GM23338 (cell line): Measurements from ENCODE around the gene MAGI3. TPM values are rescaled to one million over a fixed set of nuclear protein-coding genes. Genes with fewer than 3 reads are reported as not detected.

Source experiments
- ATAC-seq: fragments of 200-7000 bp; cut with Tn5 transposase; 3 replicates; pipeline ENCODE4 v1.9.1; 2020
- DNase-seq: peaks from one replicate; pipeline ENCODE4 v3.0.0-alpha.2; 2015; ENCODE audit warnings: low spot score
- H2AFZ ChIP-seq: fragments of 200-600 bp; sonication (generic); 2 replicates; pipeline ENCODE4 v1.8.0; 2016; ENCODE audit warnings: antibody characterized with exemption, mild to moderate bottlenecking, moderate library complexity
- H3F3A ChIP-seq: fragments of 200-600 bp; sonication (generic); replicated peaks from 2 replicates; pipeline ENCODE4 v1.8.0; 2017; ENCODE audit warnings: antibody characterized with exemption, mixed run types, low read depth
- H3K27ac ChIP-seq: fragments of 200-600 bp; sonication (generic); 2 replicates; pipeline ENCODE4 v1.6.1; 2016; ENCODE audit warnings: low read depth
- H3K27me3 ChIP-seq: fragments of 200-600 bp; sonication (generic); 2 replicates; pipeline ENCODE4 v1.8.0; 2016; ENCODE audit warnings: mild to moderate bottlenecking, mixed run types, moderate library complexity; ENCODE audit not compliant: insufficient read depth
- H3K36me3 ChIP-seq: fragments of 200-600 bp; sonication (generic); 2 replicates; pipeline ENCODE4 v1.8.0; 2016; ENCODE audit warnings: mild to moderate bottlenecking; ENCODE audit not compliant: insufficient read depth
- H3K4me1 ChIP-seq: fragments of 200-600 bp; sonication (generic); 2 replicates; pipeline ENCODE4 v1.8.0; 2016; ENCODE audit warnings: mild to moderate bottlenecking, moderate library complexity; ENCODE audit not compliant: insufficient read depth
- H3K4me2 ChIP-seq: fragments of 200-600 bp; sonication (generic); 2 replicates; pipeline ENCODE4 v1.7.1; 2017; ENCODE audit warnings: mixed run types
- H3K4me3 ChIP-seq: fragments of 200-600 bp; sonication (generic); 2 replicates; pipeline ENCODE4 v1.6.1; 2016; ENCODE audit warnings: mixed run types
- H3K79me2 ChIP-seq: fragments of 200-600 bp; sonication (generic); replicated peaks from 2 replicates; pipeline ENCODE4 v1.8.0; 2017; ENCODE audit warnings: mild to moderate bottlenecking; ENCODE audit not compliant: insufficient read depth
- H3K9me2 ChIP-seq: fragments of 200-600 bp; sonication (generic); 2 replicates; pipeline ENCODE4 v1.8.0; 2017; ENCODE audit not compliant: insufficient read depth
- H4K20me1 ChIP-seq: fragments of 200-600 bp; sonication (generic); replicated peaks from 2 replicates; pipeline ENCODE4 v1.8.0; 2017; ENCODE audit warnings: mild to moderate bottlenecking; ENCODE audit not compliant: insufficient read depth
- H3K27ac Mint-ChIP-seq: 2 replicates; pipeline ENCODE4 v1.8.0; 2020; ENCODE audit warnings: inconsistent platforms, mild to moderate bottlenecking, moderate library complexity, mixed read lengths
- H3K27me3 Mint-ChIP-seq: 3 replicates; pipeline ENCODE4 v1.8.0; 2022; ENCODE audit warnings: low read depth, mild to moderate bottlenecking, moderate library complexity, mixed read lengths, inconsistent platforms; ENCODE audit not compliant: insufficient read depth, poor library complexity
- H3K36me3 Mint-ChIP-seq: 3 replicates; pipeline ENCODE4 v1.8.0; 2021; ENCODE audit warnings: low read depth, mild to moderate bottlenecking, inconsistent platforms, moderate library complexity, mixed read lengths
- H3K4me1 Mint-ChIP-seq: 3 replicates; pipeline ENCODE4 v1.8.0; 2020; ENCODE audit warnings: mild to moderate bottlenecking, inconsistent platforms, mixed read lengths
- H3K4me3 Mint-ChIP-seq: 3 replicates; pipeline ENCODE4 v1.8.0; 2021; ENCODE audit warnings: moderate library complexity, mild to moderate bottlenecking, inconsistent platforms, mixed read lengths
- H3K9me3 Mint-ChIP-seq: 3 replicates; pipeline ENCODE4 v1.8.0; 2020; ENCODE audit warnings: moderate library complexity, mild to moderate bottlenecking, inconsistent platforms, mixed read lengths
- CREB1 ChIP-seq: fragments of 250-450 bp; sonication (Bioruptor Pico); IDR thresholded peaks from 2 replicates; pipeline ENCODE4 v1.5.0; 2020; ENCODE audit warnings: low read depth, mild to moderate bottlenecking, moderate library complexity
- CTCF ChIP-seq, 2 experiments: fragments of 200-600 bp in 1 of 2; sonication (generic) in 1 of 2; conservative IDR thresholded peaks; 2 replicates each; pipeline versions ENCODE4 v1.5.1 to v1.6.1; 2016 to 2017; ENCODE audit warnings: antibody characterized with exemption in 2 of 2, low read depth in 2 of 2, mild to moderate bottlenecking in 2 of 2, moderate library complexity in 1 of 2
- EZH2 ChIP-seq: fragments of 200-600 bp; sonication (generic); IDR thresholded peaks from one replicate; pipeline ENCODE4 v1.8.0; 2017; ENCODE audit warnings: antibody characterized with exemption, mild to moderate bottlenecking, low read depth; ENCODE audit not compliant: unreplicated experiment
- EZH2phosphoT487 ChIP-seq: fragments of 200-600 bp; sonication (generic); IDR thresholded peaks from one replicate; pipeline ENCODE4 v1.8.1; 2018; ENCODE audit warnings: antibody characterized with exemption; ENCODE audit not compliant: unreplicated experiment
- JUNB ChIP-seq: IDR thresholded peaks from one replicate; pipeline ENCODE4 v1.6.1; 2016; ENCODE audit warnings: antibody characterized with exemption; ENCODE audit not compliant: unreplicated experiment
- NANOG ChIP-seq: IDR thresholded peaks from 2 replicates; pipeline ENCODE4 v1.6.1; 2016; ENCODE audit warnings: antibody characterized with exemption, borderline replicate concordance
- POLR2AphosphoS5 ChIP-seq: IDR thresholded peaks from 2 replicates; pipeline ENCODE4 v1.6.1; 2016; ENCODE audit warnings: antibody characterized with exemption, low read depth
- REST ChIP-seq: IDR thresholded peaks from one replicate; pipeline ENCODE4 v1.6.1; 2018; ENCODE audit warnings: antibody characterized with exemption; ENCODE audit not compliant: unreplicated experiment
- STAT1 ChIP-seq: IDR thresholded peaks from one replicate; pipeline ENCODE4 v1.6.1; 2016; ENCODE audit warnings: antibody characterized with exemption; ENCODE audit not compliant: unreplicated experiment
- ZNF114 ChIP-seq: fragments of 250-450 bp; sonication (Bioruptor Pico); IDR thresholded peaks from 2 replicates; pipeline ENCODE4 v1.5.0; 2020; ENCODE audit warnings: mild to moderate bottlenecking, moderate library complexity
- ZNF331 ChIP-seq: fragments of 250-450 bp; sonication (Bioruptor Pico); IDR thresholded peaks from 2 replicates; pipeline ENCODE4 v1.5.0; 2020; ENCODE audit warnings: low read depth, mild to moderate bottlenecking, moderate library complexity
- ZNF462 ChIP-seq: fragments of 250-450 bp; sonication (Bioruptor Pico); IDR thresholded peaks from 2 replicates; pipeline ENCODE4 v1.5.0; 2020; ENCODE audit warnings: mild to moderate bottlenecking, moderate library complexity
- polyA plus RNA-seq: library from polyadenylated mRNA; unstranded; fragments of >200 nt; fragmentation: Nextera tagmentation; extraction: Ambion mirVana; gene quantifications from 2 replicates; pipeline ENCODE4 v1.2.1, GENCODE V29; 2016
- total RNA-seq: library from RNA; depleted of rRNA; stranded (reverse); fragments of >200 nt; shearing (Covaris generic); gene quantifications from 2 replicates; pipeline ENCODE4 v1.2.3, GENCODE V29; 2014
- TF ChIP-seq, protein P1 (sequence below): IDR thresholded peaks from 2 replicates; pipeline ENCODE4 v1.6.1; 2016; ENCODE audit warnings: antibody characterized with exemption

Gene MAGI3
- total and polyA plus RNA-seq, 2 experiments from 2014 or later, result 3.9 to 10.0 TPM

- Histone ChIP-seq H4K20me1 (no peaks in the 10 kb centered on the region), H3K4me3 (no peak overlapping the region), H3K4me1 (peaks cover 13% of the 10 kb centered on the region; the same call in 1 of the 2 replicates), H3K79me2 (no peaks in the 10 kb centered on the region), H3K4me2 (no peak overlapping the region), H3K36me3 (no peaks in the 10 kb centered on the region), H3K27ac (no peak overlapping the region), H3K27me3 (no peaks in the 10 kb centered on the region), H3F3A (no peaks in the 10 kb centered on the region), H3K9me2 (no peaks in the 10 kb centered on the region), H2AFZ (no peak overlapping the region)
- no peak for TF ChIP-seq REST
- TF ChIP-seq POLR2AphosphoS5, result no peak
- TF ChIP-seq STAT1, result no peak
- TF ChIP-seq CTCF (conservative IDR thresholded peaks at IDR 0.05; ENCODE audit: low read depth in 2 of 2), result no peak
- TF ChIP-seq JUNB, result no peak
- TF ChIP-seq, protein P1, sequence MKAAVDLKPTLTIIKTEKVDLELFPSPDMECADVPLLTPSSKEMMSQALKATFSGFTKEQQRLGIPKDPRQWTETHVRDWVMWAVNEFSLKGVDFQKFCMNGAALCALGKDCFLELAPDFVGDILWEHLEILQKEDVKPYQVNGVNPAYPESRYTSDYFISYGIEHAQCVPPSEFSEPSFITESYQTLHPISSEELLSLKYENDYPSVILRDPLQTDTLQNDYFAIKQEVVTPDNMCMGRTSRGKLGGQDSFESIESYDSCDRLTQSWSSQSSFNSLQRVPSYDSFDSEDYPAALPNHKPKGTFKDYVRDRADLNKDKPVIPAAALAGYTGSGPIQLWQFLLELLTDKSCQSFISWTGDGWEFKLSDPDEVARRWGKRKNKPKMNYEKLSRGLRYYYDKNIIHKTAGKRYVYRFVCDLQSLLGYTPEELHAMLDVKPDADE, result no peak
- no peak for TF ChIP-seq EZH2
- TF ChIP-seq ZNF462 (CRISPR knock-in tag), result no peak
- TF ChIP-seq EZH2phosphoT487, result no peak
- TF ChIP-seq ZNF331 (CRISPR knock-in tag), result no peak
- no peak for TF ChIP-seq ZNF114 (CRISPR knock-in tag)
- no peak for TF ChIP-seq CREB1 (CRISPR knock-in tag)
- TF ChIP-seq NANOG, result no peak
- Mint-ChIP-seq H3K36me3 (no peaks in the 10 kb centered on the region; the same call in 2 of the 3 replicates), H3K27ac (no peak overlapping the region), H3K4me3 (no peak overlapping the region), H3K27me3 (no peaks in the 10 kb centered on the region), H3K4me1 (peaks cover 15% of the 10 kb centered on the region), H3K9me3 (peaks cover under 1% of the 10 kb centered on the region; the same call in 2 of the 3 replicates)
- DNase-seq (no peak), ATAC-seq (no peak)
These were observed 115.0 kb downstream of the MAGI3 start for GRCh38 chr1:113505357-113505756.
